Peyer's patch (tissue), 4 donors: ENCODE measurements around the gene SDS. TPM values are rescaled to one million over a fixed set of nuclear protein-coding genes. Genes with fewer than 3 reads are reported as not detected.

Experiments used
- DNase-seq, 3 donors: peaks; one replicate each; pipeline ENCODE4 v3.0.0-alpha.2; 2017 to 2019
- H3K27ac ChIP-seq, 4 donors: fragments of 200-600 bp; sonication (generic); one replicate each; pipeline ENCODE4 v1.5.1; 2016 to 2019
- H3K27me3 ChIP-seq, 2 donors: fragments of 200-600 bp; sonication (generic); one replicate each; pipeline ENCODE4 v1.5.1; 2019
- H3K36me3 ChIP-seq, 3 donors: fragments of 200-600 bp; sonication (generic); one replicate each; pipeline ENCODE4 v1.5.1; 2016 to 2019
- H3K4me1 ChIP-seq, 4 donors: fragments of 200-600 bp; sonication (generic); one replicate each; pipeline ENCODE4 v1.5.1; 2016 to 2019
- H3K4me3 ChIP-seq, 4 donors: fragments of 200-600 bp; sonication (generic); 1 replicate in 3 of 4; 2 replicates in 1 of 4; pipeline ENCODE4 v1.5.1; 2016 to 2019; ENCODE audit warnings: mild to moderate bottlenecking in 1 of 4
- H3K9me3 ChIP-seq, 4 donors: fragments of 200-600 bp; sonication (generic); one replicate each; pipeline ENCODE4 v1.5.1; 2016 to 2019; ENCODE audit warnings: mild to moderate bottlenecking in 1 of 4
- POLR2A ChIP-seq, 2 donors: fragments of 450-650 bp; IDR thresholded peaks; one replicate each; pipeline ENCODE4 v1.5.1; 2017; ENCODE audit warnings: antibody characterized with exemption in 2 of 2, mild to moderate bottlenecking in 2 of 2, moderate library complexity in 2 of 2
- total RNA-seq, 4 donors: library from RNA; depleted of rRNA; stranded (reverse); fragments of >200 nt; gene quantifications; one replicate each; pipeline ENCODE4 v1.1.0, GENCODE V29; 2016
- TF ChIP-seq, protein P1 (sequence below), 6 experiments: fragments of 450-650 bp in 4 of 6; fragments of 200-600 bp in 2 of 6; sonication (generic) in 1 of 6; IDR thresholded peaks; one replicate each; pipeline ENCODE4 v1.5.1; 2017 to 2019; ENCODE audit warnings: antibody characterized with exemption in 6 of 6, mild to moderate bottlenecking in 3 of 6, moderate library complexity in 1 of 6

SDS gene
- total RNA-seq, 4 donors from 2014 or later, result not detected

GRCh38 chr12:113366827-113367226 lies 36.9 kb downstream of the SDS start:
- TF ChIP-seq, protein P1, sequence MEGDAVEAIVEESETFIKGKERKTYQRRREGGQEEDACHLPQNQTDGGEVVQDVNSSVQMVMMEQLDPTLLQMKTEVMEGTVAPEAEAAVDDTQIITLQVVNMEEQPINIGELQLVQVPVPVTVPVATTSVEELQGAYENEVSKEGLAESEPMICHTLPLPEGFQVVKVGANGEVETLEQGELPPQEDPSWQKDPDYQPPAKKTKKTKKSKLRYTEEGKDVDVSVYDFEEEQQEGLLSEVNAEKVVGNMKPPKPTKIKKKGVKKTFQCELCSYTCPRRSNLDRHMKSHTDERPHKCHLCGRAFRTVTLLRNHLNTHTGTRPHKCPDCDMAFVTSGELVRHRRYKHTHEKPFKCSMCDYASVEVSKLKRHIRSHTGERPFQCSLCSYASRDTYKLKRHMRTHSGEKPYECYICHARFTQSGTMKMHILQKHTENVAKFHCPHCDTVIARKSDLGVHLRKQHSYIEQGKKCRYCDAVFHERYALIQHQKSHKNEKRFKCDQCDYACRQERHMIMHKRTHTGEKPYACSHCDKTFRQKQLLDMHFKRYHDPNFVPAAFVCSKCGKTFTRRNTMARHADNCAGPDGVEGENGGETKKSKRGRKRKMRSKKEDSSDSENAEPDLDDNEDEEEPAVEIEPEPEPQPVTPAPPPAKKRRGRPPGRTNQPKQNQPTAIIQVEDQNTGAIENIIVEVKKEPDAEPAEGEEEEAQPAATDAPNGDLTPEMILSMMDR (IDR thresholded peaks at IDR 0.05), result no peak
- no peak for TF ChIP-seq POLR2A (IDR thresholded peaks at IDR 0.05)
- DNase-seq, result no peak
- H3K9me3 ChIP-seq, result no peaks in the 10 kb centered on the region
- H3K4me1 ChIP-seq, result no peaks in the 10 kb centered on the region
- H3K4me3 ChIP-seq, result no peak overlapping the region
- H3K36me3 ChIP-seq, result no peaks in the 10 kb centered on the region
- no peaks in the 10 kb centered on the region for H3K27me3 ChIP-seq
- no peak overlapping the region for H3K27ac ChIP-seq

DNA sequence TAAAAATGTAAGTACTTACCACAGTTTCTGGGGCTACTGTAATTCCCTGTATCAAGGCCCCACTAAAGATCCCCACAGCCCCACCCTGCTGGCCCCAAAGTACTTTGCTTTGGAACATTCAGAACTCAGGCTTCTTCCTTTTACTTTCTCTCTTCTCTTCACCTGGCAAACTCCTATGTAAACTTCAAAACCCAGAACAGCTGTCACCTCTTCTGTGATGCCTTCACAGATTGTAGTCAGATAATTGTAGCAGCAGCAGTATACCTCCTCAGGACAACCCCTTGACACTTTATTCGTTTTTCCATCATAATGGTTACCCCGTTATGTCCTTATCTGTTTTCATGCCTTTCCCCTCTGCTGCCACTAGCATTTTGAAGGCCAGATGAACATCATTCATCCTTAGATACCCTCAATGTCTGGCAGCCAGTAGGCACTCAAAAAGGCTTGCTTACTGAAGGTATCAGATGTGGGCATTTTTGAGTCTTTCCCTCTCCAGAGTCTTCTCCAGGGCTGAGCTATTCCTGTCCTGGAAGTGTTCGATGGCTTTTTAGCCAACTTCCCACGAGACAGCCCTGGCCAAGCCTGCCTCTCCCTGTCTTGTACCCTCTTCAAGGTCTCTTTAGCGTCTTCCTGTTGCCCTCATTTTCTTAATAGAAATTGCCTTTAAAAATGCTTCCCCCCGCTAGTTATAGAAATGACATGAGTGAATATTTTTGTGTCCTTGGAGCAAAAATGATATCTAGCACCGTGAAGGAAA lies 37.9 kb downstream of the SDS start:
- TF ChIP-seq, protein P1 (IDR thresholded peaks at IDR 0.05), result no peak
- TF ChIP-seq POLR2A (IDR thresholded peaks at IDR 0.05), result no peak
- Histone ChIP-seq H3K27me3 (no peaks in the 10 kb centered on the region), H3K4me3 (no peak overlapping the region), H3K4me1 (no peaks in the 10 kb centered on the region), H3K36me3 (no peaks in the 10 kb centered on the region), H3K9me3 (no peaks in the 10 kb centered on the region), H3K27ac (no peak overlapping the region)
- DNase-seq, result no peak

DNA sequence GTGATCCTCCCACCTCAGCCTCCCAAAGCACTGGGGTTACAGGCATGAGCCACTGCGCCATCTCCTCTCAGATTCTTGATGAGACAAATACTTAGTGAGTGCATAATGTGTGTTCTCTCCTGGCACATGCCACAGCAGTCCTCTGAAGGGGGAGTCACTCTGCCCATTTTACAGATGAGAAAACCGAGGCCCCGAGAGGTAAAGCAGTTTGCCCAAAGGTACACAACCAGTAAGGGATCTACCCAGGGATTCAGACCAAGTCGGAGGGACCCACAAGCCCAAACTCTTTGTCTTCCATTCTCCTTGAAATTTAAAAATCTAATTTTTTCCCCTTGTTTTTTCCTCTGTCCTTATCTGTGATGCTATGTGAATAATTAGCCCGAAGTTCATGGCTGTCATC lies 39.0 kb downstream of the SDS start:
- Histone ChIP-seq H3K4me1 (no peaks in the 10 kb centered on the region), H3K27ac (no peak overlapping the region), H3K27me3 (no peaks in the 10 kb centered on the region), H3K36me3 (no peaks in the 10 kb centered on the region), H3K9me3 (no peaks in the 10 kb centered on the region), H3K4me3 (no peak overlapping the region)
- no peak for DNase-seq
- TF ChIP-seq POLR2A (IDR thresholded peaks at IDR 0.05), result no peak
- TF ChIP-seq, protein P1 (IDR thresholded peaks at IDR 0.05), result no peak

DNA sequence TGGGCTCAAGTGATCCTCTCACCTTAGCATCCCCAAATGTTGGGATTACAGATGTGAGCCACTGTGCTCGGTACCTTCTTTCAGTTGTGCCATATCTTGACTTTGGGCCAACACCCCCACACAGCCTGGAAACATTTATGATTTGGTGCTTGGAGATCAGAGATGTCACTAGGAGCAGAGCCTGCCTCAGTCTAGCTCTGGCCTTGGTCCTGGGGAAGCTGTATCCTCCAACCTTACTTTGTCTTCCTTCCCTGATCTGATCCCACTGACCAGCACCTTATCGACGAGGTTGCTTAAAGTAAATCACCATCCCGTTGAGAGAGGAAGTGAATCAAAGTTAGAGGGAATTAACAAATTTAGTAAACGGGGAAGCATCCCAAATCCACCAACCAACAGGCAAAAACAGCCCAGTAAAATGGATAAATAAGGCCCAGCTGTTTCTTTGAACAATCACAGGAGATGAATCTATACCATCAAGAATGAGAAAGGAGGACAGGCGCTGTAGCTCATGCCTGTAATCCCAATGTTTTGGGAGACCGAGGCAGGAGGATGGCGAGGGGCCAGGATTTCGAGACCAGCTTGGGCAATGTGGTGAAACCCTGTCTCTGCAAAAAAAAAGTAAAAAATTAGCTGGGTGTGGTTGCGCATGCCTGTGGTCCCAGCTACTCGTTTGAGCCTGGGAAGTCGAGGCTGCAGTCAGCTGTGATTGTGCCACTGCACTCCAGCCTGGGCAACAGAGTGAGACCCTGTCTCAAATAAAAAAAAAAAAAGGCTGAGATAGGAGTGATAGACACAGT lies 41.9 kb downstream of the SDS start:
- Histone ChIP-seq H3K27me3 (no peaks in the 10 kb centered on the region), H3K27ac (no peak overlapping the region), H3K4me1 (peaks cover 0 to 7% (median 0%) of the 10 kb centered on the region in 4 donors), H3K4me3 (no peak overlapping the region), H3K9me3 (no peaks in the 10 kb centered on the region), H3K36me3 (no peaks in the 10 kb centered on the region)
- TF ChIP-seq POLR2A (IDR thresholded peaks at IDR 0.05), result no peak
- TF ChIP-seq, protein P1 (IDR thresholded peaks at IDR 0.05), result no peak
- no peak for DNase-seq

GRCh38 chr12:113359939-113360748 lies 43.5 kb downstream of the SDS start:
- TF ChIP-seq, protein P1 (IDR thresholded peaks at IDR 0.05), result no peak
- TF ChIP-seq POLR2A (IDR thresholded peaks at IDR 0.05), result no peak
- H3K27me3 ChIP-seq, result no peaks in the 10 kb centered on the region
- peak overlapping the region in 1 of 4 donors; percentile 91 for H3K27ac ChIP-seq
- no peak overlapping the region for H3K4me3 ChIP-seq
- no peaks in the 10 kb centered on the region for H3K36me3 ChIP-seq
- DNase-seq, result no peak
- H3K9me3 ChIP-seq, result no peaks in the 10 kb centered on the region
- peaks cover 0 to 11% (median 0%) of the 10 kb centered on the region in 4 donors for H3K4me1 ChIP-seq
